HG03521 (cell line): ENCODE measurements around the gene PET117.
"Not testable (repeated sequence)": the region's sequence is repeated elsewhere in the genome, so short reads cannot be mapped to it uniquely, and the experiment has no call there.

Experiments
- ATAC-seq: cut with Tn5 transposase; IDR thresholded peaks from one replicate; pipeline ENCODE4 v1.9.1; 2021; ENCODE audit warnings: mild to moderate bottlenecking, moderate library complexity; ENCODE audit not compliant: unreplicated experiment

Gene PET117, protein sequence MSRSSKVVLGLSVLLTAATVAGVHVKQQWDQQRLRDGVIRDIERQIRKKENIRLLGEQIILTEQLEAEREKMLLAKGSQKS

DNA sequence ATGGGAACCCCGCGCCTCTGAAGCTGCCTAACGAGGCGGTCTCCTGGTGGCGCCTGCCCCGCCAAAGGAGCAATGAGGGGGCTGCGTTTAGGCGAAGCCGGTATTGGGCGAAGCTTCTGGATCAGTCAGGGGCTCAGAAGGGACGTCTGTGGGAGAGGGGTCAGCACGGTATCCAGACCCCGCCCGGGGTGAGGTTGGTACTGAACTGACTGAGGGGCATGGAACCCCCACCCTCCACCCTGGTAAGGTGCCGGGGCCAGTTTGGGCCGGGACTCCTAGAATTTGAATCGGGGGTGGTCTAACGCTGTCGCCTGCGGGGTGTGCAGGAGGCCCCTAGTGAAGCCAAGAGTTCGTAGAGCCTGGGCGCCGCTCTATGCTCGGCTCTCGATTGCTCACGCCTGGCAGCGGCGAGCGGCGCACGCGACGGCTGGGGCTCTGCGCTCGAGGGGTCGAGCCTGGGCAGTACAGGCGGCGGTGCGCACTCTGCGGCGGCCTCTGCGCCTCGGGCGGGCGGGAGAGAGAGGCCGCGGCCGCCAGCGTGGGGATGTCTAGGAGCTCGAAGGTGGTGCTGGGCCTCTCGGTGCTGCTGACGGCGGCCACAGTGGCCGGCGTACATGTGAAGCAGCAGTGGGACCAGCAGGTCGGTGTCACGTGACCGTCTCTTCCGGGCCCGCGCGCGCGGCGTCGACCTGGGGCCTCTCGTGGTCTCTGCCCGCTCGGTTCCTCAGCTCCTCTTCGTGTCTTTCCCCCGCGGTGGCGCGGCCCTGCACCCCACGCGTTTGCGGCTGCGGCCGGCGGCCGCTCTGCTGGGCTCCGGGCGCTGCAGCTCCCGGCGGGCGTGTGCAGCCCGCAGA is at the start of gene PET117, which contains the start of gene KAT14:
TSS of gene PET117 (plus strand) at position 452 of the 854 bp plus-strand sequence. CDS start at position 545, 93 bp downstream.
TSS of gene KAT14 (plus strand) at position 452 of the 854 bp plus-strand sequence. CDS start 4,798 bp downstream, outside the sequence.
- peak; percentile 84 for ATAC-seq

DNA sequence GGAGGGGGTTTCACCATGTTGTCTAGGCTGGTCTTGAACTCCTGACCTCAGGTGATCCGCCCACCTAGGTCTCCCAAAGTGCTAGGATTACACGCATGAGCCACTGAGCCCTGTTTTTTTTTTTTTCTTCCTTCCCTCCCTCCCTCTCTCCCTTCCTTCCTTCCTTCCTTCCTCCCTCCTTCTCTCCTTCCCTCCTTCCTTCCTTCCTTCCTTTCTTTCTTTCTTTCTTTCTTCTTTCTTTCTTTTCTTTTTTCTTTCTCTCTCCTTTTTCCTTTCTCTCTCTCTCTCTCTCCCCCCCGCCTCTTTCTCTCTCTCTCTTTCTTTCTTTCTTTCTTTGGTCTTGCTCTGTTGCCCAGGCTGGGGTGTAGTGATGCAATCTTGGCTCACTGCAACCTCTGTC is 49.4 kb upstream of the PET117 start:
- ATAC-seq: not testable (repeated sequence)

GRCh38 chr20:18088841-18089240 is 48.8 kb upstream of the PET117 start:
- not testable (repeated sequence) for ATAC-seq

DNA sequence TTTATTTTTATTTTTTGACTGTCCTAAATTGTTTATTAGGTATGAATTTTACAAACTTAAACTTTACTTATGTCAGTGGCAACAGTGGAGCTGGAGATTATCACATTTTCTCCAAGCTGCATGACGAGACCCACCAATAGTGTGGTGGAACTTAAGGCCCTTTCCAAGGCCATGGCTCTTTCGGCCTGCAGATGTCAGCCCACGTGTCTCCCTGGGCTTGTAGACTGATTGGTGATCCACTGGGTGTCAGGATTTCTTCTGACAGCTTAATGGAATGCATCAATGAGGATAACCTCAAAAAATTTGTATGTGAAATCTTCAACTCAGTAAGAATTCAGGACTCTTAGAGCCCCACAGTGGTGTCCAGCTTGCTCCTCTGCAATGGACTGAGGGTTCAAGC is 47.6 kb upstream of the PET117 start:
- no peak for ATAC-seq

- ATAC-seq: no peak
These were observed 47.2 kb upstream of the PET117 start for GRCh38 chr20:18090477-18090876.

- ATAC-seq: no peak
These were observed 46.0 kb upstream of the PET117 start for GRCh38 chr20:18091623-18092022.

DNA sequence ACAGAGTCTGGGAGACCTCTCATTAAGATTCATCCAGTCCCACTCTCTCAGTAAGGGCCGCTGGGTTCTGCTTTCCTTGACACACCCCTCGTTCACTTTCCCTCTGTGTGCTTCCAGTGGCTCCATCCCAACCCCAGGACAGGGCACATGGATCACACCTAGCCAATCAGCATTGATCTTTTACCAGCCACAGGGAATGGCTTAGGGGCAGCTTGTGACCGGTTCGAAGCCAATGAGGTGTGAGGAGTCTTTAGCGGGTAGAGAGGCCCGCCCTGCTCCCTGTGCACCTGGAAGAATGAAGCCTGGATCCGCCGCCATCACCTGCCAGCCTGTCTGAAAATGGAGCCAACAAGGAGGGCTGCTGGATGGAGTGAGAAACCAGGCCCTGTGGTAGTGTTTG is 44.8 kb upstream of the PET117 start:
- ATAC-seq: no peak

DNA sequence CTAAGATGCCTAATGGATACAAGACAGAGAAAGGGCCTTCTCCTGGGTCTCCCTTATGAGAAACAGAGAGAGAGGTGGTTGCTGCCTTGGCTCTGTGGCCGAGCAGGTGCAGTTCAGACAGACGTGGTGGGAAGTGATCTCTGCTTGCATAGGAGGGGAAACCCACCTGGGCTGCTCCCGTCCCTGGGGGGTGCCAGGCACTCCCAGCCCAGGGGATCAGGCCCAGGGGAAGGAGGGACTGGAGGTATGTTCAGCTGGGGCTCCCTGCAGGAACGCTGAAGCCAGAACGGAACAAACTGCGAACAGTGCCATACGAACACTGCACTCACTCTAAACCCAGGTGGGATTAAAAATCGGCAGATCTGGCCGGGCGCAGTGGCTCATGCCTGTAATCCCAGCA is 44.3 kb upstream of the PET117 start:
- ATAC-seq: no peak

DNA sequence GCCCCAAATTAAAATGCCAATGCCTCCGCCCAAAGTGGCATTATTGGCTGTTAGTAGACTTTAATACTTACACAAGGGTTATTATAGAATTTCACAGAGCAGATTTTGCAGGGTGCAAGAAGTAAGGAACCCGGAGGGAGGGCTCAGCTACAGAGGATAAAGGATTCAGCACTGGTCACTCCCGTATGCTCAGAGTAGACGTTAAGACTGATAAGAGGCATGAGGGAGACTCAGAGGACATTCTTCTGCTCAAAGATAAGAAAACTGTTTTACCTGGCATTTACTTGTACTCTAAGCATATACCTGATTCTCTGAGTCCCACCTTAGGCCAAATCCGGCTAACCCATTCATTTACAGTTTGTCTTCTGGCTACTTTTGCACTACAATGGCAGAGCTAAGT is 43.5 kb upstream of the PET117 start:
- ATAC-seq: no peak

GRCh38 chr20:18100569-18100968 is 37.1 kb upstream of the PET117 start:
- ATAC-seq: not testable (repeated sequence)

DNA sequence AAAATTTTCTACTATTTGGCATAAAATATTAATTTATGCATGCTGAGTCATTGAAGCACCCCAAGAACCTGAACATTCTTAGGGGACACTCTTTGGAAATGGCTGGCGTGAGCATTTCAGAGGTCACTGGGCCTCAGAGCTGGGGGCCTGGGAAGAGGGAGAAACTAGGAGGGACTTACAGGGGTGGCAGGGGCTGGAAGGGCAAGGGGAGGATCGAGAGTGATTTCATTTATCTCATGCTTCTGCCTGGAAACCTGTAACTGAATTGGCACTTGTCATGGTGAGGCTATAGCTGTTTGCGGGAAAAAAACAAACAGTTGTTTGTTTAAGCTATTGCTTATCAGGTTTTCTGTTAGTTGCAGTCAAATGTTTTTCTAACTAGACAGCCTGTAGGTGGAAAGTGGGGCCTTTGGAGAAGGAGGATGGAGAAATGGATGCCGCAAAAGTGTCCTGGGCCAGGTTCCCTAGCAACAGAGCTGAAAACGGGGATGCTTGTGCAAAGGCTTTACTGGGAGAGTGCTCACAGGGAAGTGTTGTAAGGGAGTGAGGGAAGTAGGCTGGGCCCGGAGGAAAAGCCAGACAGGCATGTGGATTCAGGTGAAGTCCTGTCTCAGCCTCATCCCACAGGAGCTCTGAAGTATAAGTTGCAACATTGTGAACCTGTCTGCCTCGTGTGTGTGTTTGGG is 36.4 kb upstream of the PET117 start:
- ATAC-seq: no peak

GRCh38 chr20:18103497-18103896 is 34.2 kb upstream of the PET117 start:
- ATAC-seq: no peak

DNA sequence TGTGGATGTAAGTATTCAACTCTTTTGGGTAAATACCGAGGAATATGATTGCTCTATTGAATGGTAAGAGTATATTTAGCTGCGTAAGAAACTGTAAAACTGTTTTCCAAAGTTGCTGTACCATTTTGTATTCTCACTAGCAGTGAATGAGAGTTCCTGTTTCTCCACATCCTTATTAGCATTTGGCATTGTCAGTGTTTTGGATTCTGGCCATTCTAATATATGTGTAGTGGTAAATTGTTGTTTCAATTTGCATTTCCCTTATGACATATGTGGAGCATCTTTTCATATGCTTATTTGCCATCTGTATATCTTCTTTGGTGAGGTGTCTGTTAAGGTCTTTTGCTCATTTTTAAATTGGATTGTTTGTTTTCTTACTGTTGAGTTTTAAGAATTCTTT is 29.3 kb upstream of the PET117 start:
- no peak for ATAC-seq

GRCh38 chr20:18128574-18128973 is 9.1 kb upstream of the PET117 start:
- ATAC-seq: not testable (repeated sequence)

GRCh38 chr20:18132663-18133062 is 5.0 kb upstream of the PET117 start:
- no peak for ATAC-seq

- ATAC-seq: no peak
These were observed 3.7 kb upstream of the PET117 start for GRCh38 chr20:18133962-18134361.

DNA sequence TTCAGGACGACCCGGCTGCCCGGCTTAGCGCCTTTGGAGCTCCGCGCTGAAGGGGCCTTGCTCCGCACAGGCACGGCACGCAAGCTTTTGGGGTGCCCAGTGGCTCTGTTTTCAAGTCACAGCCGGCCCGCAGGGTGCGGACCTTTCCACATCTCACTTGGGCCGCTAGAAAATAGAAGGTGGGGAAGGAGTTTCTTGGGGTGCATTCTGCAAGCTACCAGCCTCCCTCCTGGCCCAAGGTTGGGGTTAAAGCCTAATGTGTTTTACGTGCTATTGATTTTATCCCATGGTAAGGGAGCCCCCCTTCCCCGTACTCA is 561 bp downstream of the PET117 start:
- ATAC-seq: peak; percentile 2

GRCh38 chr20:18138639-18139583 is 1.2 kb downstream of the PET117 start:
- ATAC-seq: no peak

- ATAC-seq: no peak
These were observed 2.2 kb downstream of the PET117 start for GRCh38 chr20:18139832-18140231.

- no peak for ATAC-seq
These were observed 7.0 kb downstream of the PET117 start for GRCh38 chr20:18144541-18145099.

DNA sequence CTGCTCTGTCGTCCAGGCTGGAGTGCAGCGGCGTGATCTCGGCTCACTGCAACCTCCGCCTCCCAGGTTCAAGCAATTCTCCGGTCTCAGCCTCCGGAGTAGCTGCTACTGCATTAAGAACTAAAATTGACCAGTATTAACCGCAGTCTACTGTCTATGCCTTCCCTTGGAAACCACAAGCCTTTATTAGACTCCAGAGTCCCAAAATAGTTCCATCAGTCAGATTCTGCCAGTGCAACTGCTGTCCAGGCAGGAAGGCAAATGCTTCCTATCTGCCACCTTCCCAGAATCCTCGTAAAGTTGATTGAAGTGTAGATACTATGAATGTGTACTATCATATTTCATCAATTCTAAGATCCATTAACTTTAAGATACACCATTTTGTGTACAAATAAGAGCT is 16.7 kb downstream of the PET117 start:
- no peak for ATAC-seq
